HG03558 (cell line): Measurements from ENCODE around the gene ACTN1.

Source experiments
- ATAC-seq: cut with Tn5 transposase; IDR thresholded peaks from one replicate; pipeline ENCODE4 v1.9.1; 2021; ENCODE audit warnings: moderate number of reproducible peaks; ENCODE audit not compliant: unreplicated experiment; ENCODE audit errors: extremely low read depth

Gene ACTN1

GRCh38 chr14:68971411-68972035, 7.6 kb downstream of the ACTN1 start:
- ATAC-seq = no peak

GRCh38 chr14:68970736-68971135, 8.4 kb downstream of the ACTN1 start:
- no peak for ATAC-seq

DNA sequence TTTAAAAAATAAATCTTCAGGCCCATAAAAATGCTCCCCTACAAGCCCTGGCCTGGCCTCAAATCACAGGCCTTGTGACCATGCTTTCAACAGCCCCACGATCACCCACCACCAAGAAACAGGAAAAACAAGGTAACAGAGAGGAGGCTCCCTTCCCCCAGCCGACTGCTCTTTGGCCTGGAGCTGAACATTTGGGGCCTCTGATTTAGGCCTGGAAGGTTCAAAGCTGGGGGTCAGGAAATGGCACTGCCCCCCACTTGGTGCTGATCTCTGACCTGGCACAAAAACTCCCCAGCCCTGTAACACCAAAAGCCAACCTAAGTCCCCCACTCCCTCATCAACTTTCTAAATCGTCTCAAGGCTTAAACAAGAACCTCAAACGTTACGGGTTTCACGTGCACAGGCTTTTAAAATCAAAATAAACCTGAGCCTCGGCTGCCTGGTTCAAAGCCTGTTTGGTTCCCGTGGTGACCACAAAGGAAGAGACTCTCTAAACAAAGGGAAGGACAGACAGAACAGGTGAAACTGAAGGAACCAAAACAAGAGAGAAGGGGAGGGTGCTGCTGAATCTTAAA, 9.0 kb downstream of the ACTN1 start:
- ATAC-seq = no peak

DNA sequence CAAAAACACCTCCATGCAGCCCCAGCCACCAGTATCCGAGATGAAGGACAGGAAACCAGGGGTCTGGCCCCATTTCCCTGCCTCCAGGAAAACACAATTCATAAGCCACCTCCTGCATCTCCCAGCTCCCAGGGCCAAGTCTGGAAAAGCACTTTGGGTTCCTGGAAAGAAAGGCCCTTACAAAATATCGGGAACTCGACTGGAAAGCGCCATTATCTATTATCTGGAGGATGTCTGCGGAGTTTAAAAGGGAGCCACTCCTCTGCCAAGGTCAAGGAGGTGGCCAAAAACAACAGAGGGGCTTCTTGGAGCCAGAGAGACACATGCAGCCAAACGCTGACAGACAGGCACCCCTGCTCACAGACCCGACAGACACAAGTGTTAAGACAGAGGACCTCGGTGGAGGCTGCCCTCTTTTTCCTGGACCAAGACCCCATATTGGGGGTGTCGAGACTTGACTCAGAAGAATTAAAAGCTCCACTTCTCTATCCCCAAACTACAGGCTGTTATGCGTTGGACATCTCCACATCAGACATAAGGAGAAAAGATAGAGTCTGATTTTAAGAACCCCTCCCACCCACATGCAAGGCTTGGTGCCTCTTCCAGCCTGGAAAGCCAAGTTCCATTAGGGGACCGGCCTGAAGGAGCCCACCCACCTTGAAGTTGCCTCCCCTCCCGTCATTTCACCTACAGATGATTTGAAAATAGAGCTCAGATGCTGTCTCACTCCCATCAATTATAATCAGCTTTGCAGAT, 9.6 kb downstream of the ACTN1 start:
- no peak for ATAC-seq

- no peak for ATAC-seq
Measured at GRCh38 chr14:68968721-68969120, 10.4 kb downstream of the ACTN1 start.

DNA sequence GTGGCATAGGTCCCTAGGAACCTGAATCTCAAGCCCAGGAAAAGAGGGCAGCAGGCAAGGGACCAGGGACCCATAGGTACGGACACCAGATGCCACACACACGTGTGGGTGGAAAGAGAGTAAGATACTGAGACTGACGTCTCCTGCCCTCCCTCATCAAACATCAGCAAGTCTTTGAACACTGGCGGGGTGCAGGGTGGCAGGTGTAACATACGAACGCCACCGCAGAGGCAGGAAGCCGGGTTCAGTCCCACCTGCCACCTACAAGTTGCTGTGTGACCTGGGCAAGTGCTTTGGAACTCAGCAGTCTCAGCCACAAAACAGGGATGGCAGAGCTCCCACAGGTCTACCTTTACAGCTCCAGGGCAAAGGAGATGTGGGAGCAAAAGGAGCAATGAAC, 11.1 kb downstream of the ACTN1 start:
- no peak for ATAC-seq

- ATAC-seq = no peak
Measured at GRCh38 chr14:68967459-68967940, 11.6 kb downstream of the ACTN1 start.

DNA sequence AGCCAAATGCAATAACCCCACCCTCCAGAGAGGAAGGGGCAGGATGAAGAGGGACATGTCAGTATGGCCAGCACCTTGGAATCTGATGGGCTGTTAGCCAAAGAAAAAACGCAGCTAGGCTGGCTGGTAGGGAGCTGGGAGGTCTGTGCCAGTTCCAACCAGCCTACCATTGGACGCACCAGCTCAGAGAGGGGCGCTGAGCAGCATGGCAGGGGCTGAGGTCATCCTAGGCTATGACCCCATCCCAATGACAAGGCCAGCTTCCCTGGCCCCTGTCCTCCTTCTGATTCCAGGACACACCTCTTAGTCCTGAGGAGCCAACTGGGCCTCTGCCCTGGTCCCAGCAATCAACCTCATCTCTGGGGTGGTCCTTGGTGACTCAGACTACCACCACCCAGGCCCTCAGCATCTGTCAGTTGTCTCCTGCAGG, 12.2 kb downstream of the ACTN1 start:
- no peak for ATAC-seq

DNA sequence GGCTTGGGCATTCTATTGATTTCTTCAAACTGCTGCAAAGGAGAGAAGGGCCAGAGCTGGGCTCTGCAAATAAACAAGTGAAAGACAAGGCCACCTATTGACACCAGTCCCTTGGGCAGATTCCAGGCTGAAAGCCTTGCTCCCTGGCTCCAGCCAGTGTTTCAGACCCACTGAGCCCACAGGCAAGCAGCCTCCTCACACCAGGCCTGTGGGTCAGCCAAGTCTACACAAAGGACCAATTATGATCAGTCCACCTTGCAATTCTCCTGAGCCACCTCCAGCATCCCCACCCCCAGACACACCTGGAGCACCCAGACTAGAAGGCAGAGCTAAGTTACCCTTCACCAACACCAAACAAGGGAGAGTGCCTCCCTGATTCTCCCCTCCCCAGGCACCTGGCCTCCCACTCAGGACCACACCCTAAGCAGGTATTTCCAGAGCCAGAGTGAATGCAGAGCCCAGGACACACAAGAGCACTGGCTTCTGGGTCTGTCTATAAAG, 13.8 kb downstream of the ACTN1 start:
- ATAC-seq = no peak

GRCh38 chr14:68964300-68965093, 14.6 kb downstream of the ACTN1 start:
- no peak for ATAC-seq

DNA sequence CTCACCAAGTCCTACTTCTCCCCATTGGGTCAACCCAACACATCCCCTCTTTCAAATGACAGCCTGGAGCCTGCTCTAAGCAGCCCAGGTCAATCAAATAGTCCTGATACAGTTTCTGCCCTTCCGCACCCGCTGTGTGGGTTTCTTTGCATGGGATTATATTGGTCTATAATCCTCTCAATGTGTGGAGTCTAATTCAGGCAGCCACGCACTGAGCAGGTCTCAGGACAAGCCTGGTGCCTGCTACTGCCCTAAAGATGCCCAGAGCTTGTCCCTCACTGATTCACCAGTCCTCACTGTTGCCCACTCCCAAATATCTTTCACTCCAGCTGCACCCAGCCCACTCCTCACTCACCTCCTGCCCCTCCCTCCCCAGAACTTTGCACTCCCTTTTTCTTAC, 16.4 kb downstream of the ACTN1 start:
- ATAC-seq = no peak

DNA sequence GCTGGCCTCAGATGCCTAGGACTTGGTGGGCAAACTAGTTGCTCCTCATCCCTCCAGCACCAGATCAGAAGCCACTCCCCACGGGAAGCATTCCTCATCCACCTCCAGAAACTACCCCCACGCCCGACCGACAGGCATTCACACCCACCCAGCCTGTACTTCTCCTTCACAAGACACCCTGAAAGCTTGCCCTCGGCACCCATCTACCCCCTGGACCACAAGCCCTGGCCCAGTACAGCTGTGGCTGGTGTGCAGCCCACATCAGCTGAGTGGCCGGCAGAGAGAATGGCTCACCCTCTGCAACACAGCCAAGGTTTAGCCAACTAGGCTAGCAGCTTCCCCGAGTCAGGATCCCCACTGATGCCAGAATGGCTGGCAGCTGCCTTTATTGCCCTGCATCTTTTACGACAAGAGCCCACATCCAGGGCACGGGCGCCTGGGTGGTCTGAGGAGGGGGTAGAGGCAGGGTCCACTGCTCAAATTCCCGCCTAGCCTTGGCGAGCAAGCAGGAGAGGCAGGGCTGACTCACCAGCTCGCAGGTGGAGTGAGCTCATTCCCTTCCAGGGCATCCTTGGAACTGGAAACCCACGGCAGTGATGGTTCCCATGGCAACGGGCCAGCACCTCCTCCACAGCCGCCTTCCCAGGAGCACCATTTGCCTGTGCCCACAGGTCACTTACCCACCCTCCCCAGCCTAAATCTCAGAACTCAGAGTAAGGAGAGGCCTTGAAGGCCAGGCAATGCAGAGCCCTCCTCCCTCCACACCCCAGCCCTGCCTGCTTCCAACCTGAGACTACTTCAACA, 17.1 kb downstream of the ACTN1 start:
- ATAC-seq = no peak

GRCh38 chr14:68961361-68961760, 17.7 kb downstream of the ACTN1 start:
- ATAC-seq = no peak

GRCh38 chr14:68960123-68960522, 19.0 kb downstream of the ACTN1 start:
- no peak for ATAC-seq

DNA sequence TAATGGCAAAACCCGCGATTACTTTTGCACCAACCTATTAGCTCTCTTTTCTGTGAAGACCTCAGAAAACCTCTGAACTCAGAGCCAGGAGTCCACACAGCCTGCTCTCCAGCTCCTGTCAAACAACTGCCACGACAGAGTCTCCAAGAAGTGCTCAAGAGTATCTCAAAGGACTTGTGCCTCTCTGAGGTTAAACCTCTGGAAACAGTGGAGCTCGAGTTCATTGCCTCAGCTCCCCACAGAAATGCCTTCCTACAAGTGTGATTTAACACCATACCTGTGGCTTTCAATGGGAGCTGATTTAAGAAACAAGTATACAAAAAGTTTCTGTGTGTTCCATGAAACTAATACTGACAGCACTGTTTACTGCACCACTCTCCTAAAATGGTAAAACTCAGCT, 20.1 kb downstream of the ACTN1 start:
- ATAC-seq = no peak

DNA sequence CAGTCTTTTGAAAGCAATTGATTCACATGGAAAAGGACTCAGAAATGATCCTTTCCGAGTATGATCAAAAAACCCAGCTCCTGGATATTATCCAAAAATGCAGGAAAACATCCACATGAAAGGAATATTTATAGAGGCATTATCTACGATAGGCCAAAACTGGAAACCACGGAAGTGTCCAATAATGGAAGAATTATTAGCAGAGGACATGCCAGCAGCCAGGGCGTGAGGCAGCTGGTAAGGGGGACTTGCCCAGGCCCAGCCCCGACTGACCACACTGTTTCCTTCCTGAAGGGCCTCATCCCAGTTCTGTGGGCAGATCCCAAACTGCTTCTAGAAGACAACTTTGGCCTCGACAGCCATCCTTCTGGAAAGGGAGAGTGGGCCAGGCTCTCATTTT, 20.5 kb downstream of the ACTN1 start:
- ATAC-seq = no peak

GRCh38 chr14:68957775-68958174, 21.3 kb downstream of the ACTN1 start:
- no peak for ATAC-seq

- no peak for ATAC-seq
Measured at GRCh38 chr14:68956724-68957123, 22.4 kb downstream of the ACTN1 start.

GRCh38 chr14:68955851-68956179, 23.3 kb downstream of the ACTN1 start:
- ATAC-seq = no peak
